Osteoblast (primary cell): ENCODE results near the gene ZNF117. TPM values are rescaled to one million over a fixed set of nuclear protein-coding genes. Genes with fewer than 3 reads are reported as not detected.

Source experiments
- DNase-seq: peaks from one replicate; pipeline ENCODE4 v3.0.0; 2011; ENCODE audit warnings: low spot score, mixed read lengths; ENCODE audit not compliant: insufficient read length; ENCODE audit errors: missing footprints
- H2AFZ ChIP-seq: 2 replicates; pipeline ENCODE4 v1.6.0; 2011; ENCODE audit warnings: mild to moderate bottlenecking, low read length
- H3K27ac ChIP-seq: 2 replicates; pipeline ENCODE4 v1.5.1; 2011; ENCODE audit warnings: mild to moderate bottlenecking, low read depth, low read length, moderate library complexity
- H3K27me3 ChIP-seq: 2 replicates; pipeline ENCODE4 v1.6.0; 2012; ENCODE audit warnings: mild to moderate bottlenecking, control low read depth, inconsistent platforms, low read length, moderate library complexity; ENCODE audit not compliant: insufficient read depth
- H3K36me3 ChIP-seq: 2 replicates; pipeline ENCODE4 v1.5.1; 2011; ENCODE audit warnings: mild to moderate bottlenecking, low read length, control low read depth, moderate library complexity; ENCODE audit not compliant: insufficient read depth
- H3K4me1 ChIP-seq: 2 replicates; pipeline ENCODE4 v1.5.1; 2011; ENCODE audit warnings: mild to moderate bottlenecking, low read length, control low read depth, moderate library complexity; ENCODE audit not compliant: insufficient read depth
- H3K4me2 ChIP-seq: 2 replicates; pipeline ENCODE4 v1.6.0; 2011; ENCODE audit warnings: mild to moderate bottlenecking, low read length; ENCODE audit not compliant: insufficient read depth
- H3K4me3 ChIP-seq: fragments of 200-600 bp; sonication (generic); 3 replicates; pipeline ENCODE4 v1.5.1; 2012; ENCODE audit warnings: mild to moderate bottlenecking, low read length, inconsistent platforms; ENCODE audit not compliant: insufficient read depth
- H3K79me2 ChIP-seq: 2 replicates; pipeline ENCODE4 v1.6.0; 2012; ENCODE audit warnings: mild to moderate bottlenecking, low read length, control low read depth, inconsistent platforms; ENCODE audit not compliant: insufficient read depth
- H3K9me3 ChIP-seq: 2 replicates; pipeline ENCODE4 v1.5.1; 2011; ENCODE audit warnings: low read depth, low read length, control low read depth
- H4K20me1 ChIP-seq: 2 replicates; pipeline ENCODE4 v1.6.0; 2012; ENCODE audit warnings: mild to moderate bottlenecking, low read length, control low read depth; ENCODE audit not compliant: insufficient read depth
- CTCF ChIP-seq: IDR thresholded peaks from 2 replicates; pipeline ENCODE4 v1.5.1; 2011; ENCODE audit warnings: mild to moderate bottlenecking, low read depth, low read length, moderate library complexity; ENCODE audit errors: extremely low read depth
- total RNA-seq: library from RNA; depleted of rRNA; stranded (reverse); fragments of >200 nt; gene quantifications from 2 replicates; pipeline ENCODE4 v1.2.3, GENCODE V29; 2012

Gene ZNF117
- total RNA-seq, 1 donor: 8.0 TPM

- no peak for DNase-seq
- Histone ChIP-seq H3K79me2 (peaks cover 41% of the 10 kb centered on the region), H3K27ac (no peak overlapping the region), H4K20me1 (no peaks in the 10 kb centered on the region), H3K27me3 (no peaks in the 10 kb centered on the region), H3K9me3 (no peaks in the 10 kb centered on the region), H2AFZ (no peak overlapping the region), H3K4me2 (no peak overlapping the region), H3K4me1 (no peaks in the 10 kb centered on the region), H3K36me3 (peaks cover 5% of the 10 kb centered on the region), H3K4me3 (no peak overlapping the region)
- no peak for TF ChIP-seq CTCF
Observed at GRCh38 chr7:64998865-64999164, 8.0 kb upstream of the ZNF117 start.

- no peaks in the 10 kb centered on the region for H3K4me1 ChIP-seq
- H2AFZ ChIP-seq: no peak overlapping the region
- no peaks in the 10 kb centered on the region for H4K20me1 ChIP-seq
- no peak overlapping the region for H3K4me2 ChIP-seq
- no peak overlapping the region for H3K27ac ChIP-seq
- TF ChIP-seq CTCF: no peak
- H3K27me3 ChIP-seq: no peaks in the 10 kb centered on the region
- H3K79me2 ChIP-seq: peaks cover 32% of the 10 kb centered on the region
- peaks cover 1% of the 10 kb centered on the region for H3K9me3 ChIP-seq
- peaks cover 5% of the 10 kb centered on the region for H3K36me3 ChIP-seq
- DNase-seq: no peak
- no peak overlapping the region for H3K4me3 ChIP-seq
Observed at GRCh38 chr7:64997927-64998391, 7.1 kb upstream of the ZNF117 start.

GRCh38 chr7:64997164-64997908 lies 6.5 kb upstream of the ZNF117 start:
- Histone ChIP-seq H3K4me1 (no peaks in the 10 kb centered on the region), H3K27me3 (no peaks in the 10 kb centered on the region), H3K27ac (no peak overlapping the region), H3K4me3 (no peak overlapping the region), H3K9me3 (peaks cover 3% of the 10 kb centered on the region), H4K20me1 (no peaks in the 10 kb centered on the region), H3K36me3 (peaks cover 5% of the 10 kb centered on the region), H3K4me2 (no peak overlapping the region), H2AFZ (no peak overlapping the region), H3K79me2 (peaks cover 28% of the 10 kb centered on the region)
- no peak for DNase-seq
- TF ChIP-seq CTCF: no peak

- Histone ChIP-seq H3K4me1 (no peaks in the 10 kb centered on the region), H3K79me2 (peaks cover 18% of the 10 kb centered on the region), H3K27ac (no peak overlapping the region), H2AFZ (no peak overlapping the region), H4K20me1 (no peaks in the 10 kb centered on the region), H3K4me3 (no peak overlapping the region), H3K9me3 (peaks cover 8% of the 10 kb centered on the region), H3K4me2 (no peak overlapping the region), H3K36me3 (peaks cover 2% of the 10 kb centered on the region), H3K27me3 (no peaks in the 10 kb centered on the region)
- DNase-seq: no peak
- TF ChIP-seq CTCF: no peak
Observed at GRCh38 chr7:64996305-64996704, 5.5 kb upstream of the ZNF117 start.
